ENCODE data around the gene CHDH.

Gene CHDH

DNA sequence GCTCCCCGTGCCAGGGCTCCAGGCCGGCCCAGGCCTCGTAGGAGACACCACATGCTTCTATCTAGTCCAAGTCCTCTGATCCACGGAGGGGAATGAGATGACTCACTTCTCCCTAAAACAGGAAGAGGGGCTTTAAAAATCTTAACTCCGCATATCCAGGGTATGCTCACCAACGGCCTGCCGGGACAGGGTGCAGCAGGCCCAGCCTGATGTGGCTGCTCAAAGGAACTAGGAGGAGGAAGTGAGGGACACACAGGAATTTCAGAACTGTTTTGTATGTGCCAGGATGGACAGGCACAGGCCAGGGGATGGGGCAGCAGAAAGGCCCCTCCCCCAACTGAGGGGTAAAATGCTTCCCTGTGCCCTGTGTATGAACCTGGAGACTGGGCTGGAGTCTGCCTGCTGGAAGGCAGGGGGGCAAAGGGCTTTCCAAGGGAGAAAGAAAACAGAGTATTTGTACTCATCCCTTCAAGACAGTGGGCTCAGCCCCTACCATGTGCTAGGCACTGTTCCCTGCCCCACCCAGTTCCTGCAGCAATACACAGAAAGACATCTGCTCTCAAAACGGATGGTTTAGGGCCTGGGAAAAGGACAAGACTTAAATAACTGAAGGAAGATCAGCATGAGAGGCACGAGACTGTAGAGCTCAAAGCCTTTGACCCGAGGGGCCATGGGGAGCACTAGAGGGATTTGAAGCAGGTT, 22.1 kb downstream of the CHDH start:
- DNase-seq = no peak

DNA sequence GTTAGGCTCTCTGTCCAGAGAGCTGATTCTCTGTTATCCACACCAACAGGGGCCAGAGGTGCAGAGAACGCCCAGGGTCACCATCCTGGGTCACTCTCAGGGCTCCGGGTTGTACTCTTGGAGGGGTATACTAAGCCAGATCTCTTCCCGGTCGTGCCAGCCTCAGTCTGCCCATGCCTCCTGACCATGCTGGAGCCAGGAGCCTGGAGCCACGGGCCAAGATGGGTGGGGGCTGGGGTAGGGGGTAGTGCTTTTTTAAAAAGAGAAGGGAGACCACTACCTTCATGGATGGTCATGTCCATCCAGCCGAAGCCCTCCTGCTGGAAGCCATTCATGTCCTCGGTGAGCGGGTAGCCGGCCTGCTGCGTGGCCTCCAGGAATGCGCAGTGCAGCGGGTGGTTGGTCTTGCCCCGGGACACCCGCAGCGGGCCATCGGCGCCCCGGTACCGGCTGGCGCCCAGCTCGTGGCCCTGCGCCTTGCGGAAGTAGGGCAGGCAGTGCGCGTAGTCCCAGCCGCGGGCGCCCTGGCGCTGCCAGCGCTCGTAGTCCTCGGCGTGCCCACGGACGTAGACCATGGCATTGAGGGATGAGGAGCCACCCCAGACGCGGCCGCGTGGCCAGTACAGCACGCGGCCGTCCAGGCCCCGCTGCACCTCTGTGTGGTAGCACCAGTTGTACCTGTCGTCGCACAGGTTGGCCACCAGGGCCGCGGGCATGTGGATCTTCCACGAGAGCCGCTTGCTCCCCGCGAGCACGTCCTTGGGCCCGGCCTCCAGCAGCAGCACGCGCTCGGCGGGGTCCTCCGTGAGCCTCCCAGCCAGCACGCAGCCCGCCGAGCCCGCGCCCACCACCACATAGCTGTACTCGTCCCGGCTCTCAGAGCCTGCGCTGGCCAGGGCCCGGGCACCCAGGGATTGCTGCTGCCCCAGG, 22.9 kb downstream of the CHDH start:
- DNase-seq = no peak

DNA sequence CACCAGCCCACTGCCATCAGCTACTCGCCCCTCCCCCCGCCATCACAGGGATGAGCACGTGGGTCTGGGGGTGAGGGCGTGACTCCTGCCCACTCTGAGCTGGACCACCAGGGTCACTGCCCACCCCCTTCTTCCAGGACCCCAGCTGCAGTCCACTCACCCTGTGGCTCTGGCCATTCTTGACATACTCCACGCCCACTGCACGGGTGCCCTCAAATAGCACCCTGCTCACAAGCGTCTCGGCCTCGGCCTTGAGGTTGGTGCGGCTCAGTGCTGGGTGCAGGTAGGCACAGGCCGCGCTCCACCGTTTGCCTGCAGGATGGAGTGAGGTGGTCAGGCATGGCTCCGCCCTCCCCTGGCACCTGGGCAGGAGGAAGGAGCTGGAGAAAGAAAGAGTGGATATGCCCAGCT, 23.9 kb downstream of the CHDH start:
- no peak for DNase-seq

DNA sequence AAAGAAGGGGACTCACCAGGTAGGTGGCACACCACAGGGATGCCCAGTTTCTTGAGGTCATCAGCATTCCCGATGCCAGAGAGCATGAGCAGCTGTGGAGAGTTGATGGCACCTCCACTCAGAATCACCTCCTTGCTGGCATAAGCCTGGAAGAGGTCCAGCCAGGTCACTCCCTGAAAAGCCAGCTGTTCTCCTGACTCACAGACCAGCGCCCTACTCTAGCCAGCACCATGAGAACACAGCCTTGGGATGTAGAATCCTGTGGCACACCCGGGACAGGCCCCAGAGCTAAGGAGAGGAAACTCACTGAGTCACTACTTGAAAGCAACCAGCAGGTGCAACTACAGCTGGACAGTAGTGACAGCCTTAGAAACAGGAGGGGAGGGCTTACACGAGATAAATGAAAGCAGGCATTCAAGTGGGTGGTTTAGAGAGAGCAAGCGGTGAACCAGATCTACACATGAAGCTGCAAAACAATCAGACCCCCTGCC, 24.5 kb downstream of the CHDH start:
- no peak for DNase-seq

DNA sequence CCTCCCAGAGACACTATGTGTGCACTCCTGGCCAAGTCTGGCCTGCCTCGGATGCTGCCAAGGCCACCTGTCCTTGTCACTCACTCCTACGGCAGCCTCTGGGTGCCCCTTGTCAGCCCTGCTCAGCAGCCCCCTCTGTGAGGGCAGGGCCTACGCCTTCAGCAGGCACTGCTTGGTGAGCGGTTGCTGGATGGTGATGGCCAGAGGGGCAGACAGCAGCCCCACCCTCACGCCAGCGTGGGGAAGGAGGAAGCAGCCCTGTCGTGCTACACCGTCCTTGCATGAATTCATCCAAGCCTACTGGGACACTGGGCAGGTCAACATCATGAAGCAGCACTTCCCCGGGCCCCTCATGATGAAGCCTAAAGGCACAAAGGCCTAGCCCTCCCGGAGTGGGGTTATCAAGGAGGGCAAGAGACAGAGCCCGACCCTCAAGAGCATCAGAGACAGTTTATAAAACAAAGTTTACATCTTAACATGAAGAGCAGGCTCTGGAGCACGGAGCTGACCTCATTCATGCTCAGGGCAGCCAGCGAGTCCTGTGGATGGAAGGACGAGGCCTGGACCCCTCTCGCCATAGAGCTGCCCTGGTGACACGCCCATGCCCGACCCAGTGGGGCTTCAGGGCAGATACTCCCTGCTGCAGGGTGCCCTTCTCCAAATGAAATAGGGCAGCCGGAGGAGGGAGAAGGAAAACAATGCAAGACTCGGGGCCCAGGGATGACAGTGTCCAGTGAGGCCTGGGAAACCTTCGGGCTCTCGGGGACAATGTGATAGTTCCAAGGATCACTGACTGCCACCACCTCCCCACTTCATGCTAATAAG, 25.3 kb downstream of the CHDH start:
- no peak for DNase-seq

- no peak for DNase-seq
These were observed 26.1 kb downstream of the CHDH start for GRCh38 chr3:53820084-53820483.

- DNase-seq = no peak
These were observed 26.9 kb downstream of the CHDH start for GRCh38 chr3:53819163-53819868.

GRCh38 chr3:53818221-53819162, 27.7 kb downstream of the CHDH start:
- no peak for DNase-seq

GRCh38 chr3:53817809-53818208, 28.4 kb downstream of the CHDH start:
- DNase-seq = no peak

DNA sequence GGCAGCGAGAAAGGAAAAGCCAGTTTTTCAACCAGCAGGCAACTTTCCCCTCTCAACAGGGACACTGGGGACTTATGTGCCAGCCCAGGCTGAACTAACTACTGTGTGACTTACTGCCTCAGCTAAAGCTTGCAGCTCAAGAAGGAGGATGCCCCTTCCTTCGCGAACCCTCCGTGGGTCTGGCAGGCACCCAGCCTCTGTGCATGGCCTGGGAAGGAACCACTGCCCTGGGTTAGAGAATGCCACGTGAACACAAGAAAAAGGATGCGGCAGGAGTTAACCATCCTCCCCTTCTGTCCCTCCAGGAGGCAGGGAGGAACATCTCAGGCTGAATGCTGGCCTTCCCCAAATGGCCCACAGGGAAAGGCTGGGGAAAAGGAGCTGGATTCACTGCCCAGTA, 29.0 kb downstream of the CHDH start:
- DNase-seq = no peak

GRCh38 chr3:53816425-53816824, 29.8 kb downstream of the CHDH start:
- DNase-seq = no peak

DNA sequence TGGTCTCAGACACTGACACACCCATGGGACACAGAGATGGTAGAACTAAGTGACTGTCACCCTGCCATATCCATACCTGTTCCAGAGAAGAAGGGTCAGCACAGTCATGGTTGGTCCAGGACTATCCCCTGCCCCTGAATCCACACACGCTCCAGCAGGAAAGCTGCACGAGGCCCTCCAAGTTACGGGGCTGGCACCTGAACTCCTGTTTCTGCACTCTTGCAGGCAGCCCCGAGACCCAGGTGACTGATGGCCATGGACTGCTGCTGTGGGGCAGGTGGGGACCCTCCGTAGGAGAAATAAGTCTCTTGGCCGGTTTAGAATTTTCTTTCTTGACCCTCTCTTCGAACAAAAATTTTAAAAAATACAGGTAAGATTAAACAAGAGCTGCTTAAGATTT, 30.6 kb downstream of the CHDH start:
- no peak for DNase-seq

- DNase-seq = no peak
These were observed 31.2 kb downstream of the CHDH start for GRCh38 chr3:53815067-53815466.

DNA sequence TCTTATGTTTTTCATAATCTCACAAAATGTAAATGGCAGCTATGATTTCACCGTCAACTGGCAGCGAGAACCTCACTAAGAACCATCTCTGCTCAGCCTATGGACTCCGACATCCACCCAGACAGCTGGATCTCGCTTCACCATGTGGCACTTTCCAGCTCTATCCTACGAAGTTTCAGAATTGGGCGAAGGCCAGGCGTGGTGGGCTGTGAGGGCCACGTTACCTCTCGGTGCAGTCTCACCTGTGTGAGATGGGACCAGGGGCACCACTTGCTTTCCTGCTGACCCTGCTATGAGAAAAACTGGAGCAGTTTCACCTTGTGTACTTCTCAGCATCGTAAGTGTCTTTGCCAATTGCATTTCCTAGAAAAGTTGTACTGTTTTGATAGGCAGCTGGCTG, 32.3 kb downstream of the CHDH start:
- DNase-seq = no peak

DNA sequence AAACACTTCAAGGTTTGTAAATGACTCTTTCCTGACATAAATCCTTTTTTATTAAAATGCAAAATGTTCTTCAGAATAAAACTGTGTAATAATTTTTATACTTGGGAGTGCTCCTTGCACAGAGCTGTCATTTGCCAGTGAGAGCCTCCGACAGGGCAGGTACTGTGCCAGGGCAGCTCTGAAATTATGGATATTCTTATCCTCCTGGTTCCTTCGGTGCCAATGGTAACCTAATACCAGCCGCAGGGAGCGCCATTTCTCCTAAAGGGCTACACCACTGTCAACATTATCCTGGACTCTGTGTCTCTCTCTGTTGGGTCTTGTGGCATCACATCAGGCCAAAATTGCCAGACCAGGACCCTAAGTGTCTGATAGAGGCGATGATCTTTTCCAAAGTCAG, 33.0 kb downstream of the CHDH start:
- no peak for DNase-seq

DNA sequence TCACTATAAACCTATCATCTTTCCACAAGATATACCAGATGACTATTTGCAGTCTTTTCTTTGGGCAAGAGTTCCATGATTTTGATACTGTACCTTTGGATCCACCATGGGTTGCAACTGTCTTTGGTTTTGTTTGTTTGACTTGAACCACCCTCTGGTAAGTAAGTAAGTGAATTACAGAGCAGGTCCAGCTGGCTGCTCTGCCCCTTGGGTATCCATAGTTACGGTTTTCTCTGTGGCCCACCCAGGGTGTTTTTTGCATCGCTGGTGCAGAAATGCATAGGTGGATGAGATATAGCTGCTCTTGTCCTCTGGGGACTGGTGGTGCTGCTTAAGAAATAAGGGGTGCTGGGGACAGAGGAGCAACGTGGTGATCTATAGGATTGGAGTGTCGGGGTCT, 33.8 kb downstream of the CHDH start:
- no peak for DNase-seq

- no peak for DNase-seq
These were observed 34.9 kb downstream of the CHDH start for GRCh38 chr3:53811143-53811927.

DNA sequence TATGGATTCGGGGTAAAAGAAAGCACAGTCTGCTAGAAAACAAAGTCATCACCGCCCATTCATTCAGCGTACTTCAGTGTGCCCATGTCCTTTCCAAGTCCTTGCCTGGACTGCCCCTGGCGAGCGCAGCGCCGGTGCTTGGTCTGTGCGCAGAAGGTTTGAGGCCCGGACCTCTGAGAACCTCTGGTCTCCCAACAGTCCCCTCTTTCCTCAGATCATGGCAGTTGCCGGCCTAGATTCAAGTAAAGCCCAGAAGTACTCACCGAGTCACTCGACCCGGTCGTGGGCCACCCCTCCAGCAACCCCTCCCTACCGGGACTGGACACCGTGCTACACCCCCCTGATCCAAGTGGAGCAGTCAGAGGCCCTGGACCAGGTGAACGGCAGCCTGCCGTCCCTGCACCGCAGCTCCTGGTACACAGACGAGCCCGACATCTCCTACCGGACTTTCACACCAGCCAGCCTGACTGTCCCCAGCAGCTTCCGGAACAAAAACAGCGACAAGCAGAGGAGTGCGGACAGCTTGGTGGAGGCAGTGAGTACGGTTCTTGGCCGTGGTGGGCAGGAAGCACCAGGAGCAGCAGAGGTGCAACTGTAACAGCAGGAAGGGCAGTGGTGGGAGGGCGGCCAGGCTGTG, 36.3 kb downstream of the CHDH start:
- DNase-seq = no peak

DNA sequence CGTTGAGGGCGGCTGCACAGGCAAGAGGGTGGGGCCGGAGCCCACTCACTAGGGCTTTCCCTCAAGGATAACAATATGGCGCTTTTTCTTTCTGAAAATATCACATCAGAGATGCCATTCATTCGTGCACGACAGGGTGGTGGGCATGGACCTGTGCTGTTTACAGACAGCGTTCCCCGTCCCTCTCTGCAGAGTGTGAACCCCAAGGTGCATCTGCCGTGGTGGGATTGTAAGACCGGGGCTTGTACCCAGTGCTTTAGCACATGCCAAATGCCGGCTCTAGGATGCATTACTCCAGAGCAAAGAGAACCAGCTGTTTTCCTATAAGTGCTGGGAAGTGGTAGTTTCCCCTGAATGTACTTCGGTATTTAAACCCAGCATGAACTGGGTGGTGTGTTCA, 37.0 kb downstream of the CHDH start:
- DNase-seq = no peak

DNA sequence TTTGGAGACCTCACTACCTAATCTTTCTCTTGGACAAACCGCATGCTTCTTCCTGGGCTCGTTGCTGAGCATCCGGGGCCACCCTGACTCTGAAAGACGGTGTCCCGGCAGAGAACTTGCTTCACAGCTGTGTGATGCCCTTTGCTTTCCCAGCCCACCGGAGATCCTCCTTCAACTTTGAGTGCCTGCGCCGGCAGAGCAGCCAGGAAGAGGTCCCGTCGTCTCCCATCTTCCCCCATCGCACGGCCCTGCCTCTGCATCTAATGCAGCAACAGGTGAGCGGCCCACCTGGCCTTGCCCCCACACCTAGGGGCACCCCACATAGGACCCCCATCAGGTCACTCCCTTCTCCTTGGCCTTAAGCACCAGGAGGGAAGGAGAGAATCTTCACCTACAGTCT, 37.7 kb downstream of the CHDH start:
- DNase-seq = no peak

Measured in stimulated activated CD8-positive, alpha-beta memory T cell treated with anti-CD3 and anti-CD28 coated beads, Interleukin-4, amount 100 ng/mL, for 48 hours (primary cell).